Erythroblast (primary cell): ENCODE measurements around the gene ZNHIT1.
"Not testable (repeated sequence)": the region's sequence is repeated elsewhere in the genome, so short reads cannot be mapped to it uniquely, and the experiment has no call there.

Source experiments
- DNase-seq, 2 experiments: peaks; one replicate each; lab custom pipeline; 2025; lab: John Stamatoyannopoulos, UW
- GATA1 ChIP-seq: IDR thresholded peaks from 2 replicates; pipeline ENCODE4 v1.6.1; 2011; ENCODE audit warnings: low read depth, mild to moderate bottlenecking, control low read depth, low read length, moderate library complexity
- POLR2A ChIP-seq: IDR thresholded peaks from 2 replicates; pipeline ENCODE4 v1.6.1; 2011; ENCODE audit warnings: mild to moderate bottlenecking, low read length

ZNHIT1 gene

GRCh38 chr7:101177644-101178043 is 40.3 kb upstream of the ZNHIT1 start:
- DNase-seq: no peak
- TF ChIP-seq POLR2A (no peak), GATA1 (no peak)

GRCh38 chr7:101179117-101179516 is 38.8 kb upstream of the ZNHIT1 start:
- TF ChIP-seq GATA1 (no peak), POLR2A (no peak)
- no peak for DNase-seq

- no peak for TF ChIP-seq POLR2A
- TF ChIP-seq GATA1: no peak
- no peak for DNase-seq
Observed at GRCh38 chr7:101179713-101180112, 38.3 kb upstream of the ZNHIT1 start.

GRCh38 chr7:101180130-101180755 is 37.7 kb upstream of the ZNHIT1 start, which contains the start of gene NAT16:
NAT16 (minus strand) TSS chr7:101180293; CDS start chr7:101174807, 5,486 bp downstream.
- TF ChIP-seq POLR2A (no peak), GATA1 (no peak)
- no peak for DNase-seq

- no peak for TF ChIP-seq POLR2A
- TF ChIP-seq GATA1: no peak
- DNase-seq: no peak
Observed at GRCh38 chr7:101185258-101185839, 32.6 kb upstream of the ZNHIT1 start.

- no peak for DNase-seq
- TF ChIP-seq POLR2A: no peak
- no peak for TF ChIP-seq GATA1
Observed at GRCh38 chr7:101186194-101186593, 31.8 kb upstream of the ZNHIT1 start.

GRCh38 chr7:101186844-101187428 is 31.0 kb upstream of the ZNHIT1 start:
- TF ChIP-seq GATA1: no peak
- no peak for TF ChIP-seq POLR2A
- no peak for DNase-seq

GRCh38 chr7:101189109-101189508 is 28.9 kb upstream of the ZNHIT1 start:
- no peak for TF ChIP-seq GATA1
- TF ChIP-seq POLR2A: no peak
- no peak for DNase-seq

GRCh38 chr7:101195884-101196283 is 22.1 kb upstream of the ZNHIT1 start:
- DNase-seq: no peak
- TF ChIP-seq GATA1 (no peak), POLR2A (no peak)

GRCh38 chr7:101197991-101198390 is 20.0 kb upstream of the ZNHIT1 start:
- no peak for TF ChIP-seq GATA1
- no peak for TF ChIP-seq POLR2A
- no peak for DNase-seq

- TF ChIP-seq GATA1 (no peak), POLR2A (no peak)
- DNase-seq: no peak
Observed at GRCh38 chr7:101198476-101198875, 19.5 kb upstream of the ZNHIT1 start.

- not testable (repeated sequence) for DNase-seq
Observed at GRCh38 chr7:101199522-101199921, 18.4 kb upstream of the ZNHIT1 start.

- no peak for TF ChIP-seq GATA1
- TF ChIP-seq POLR2A: no peak
- DNase-seq: no peak
Observed at GRCh38 chr7:101200504-101200861, 17.5 kb upstream of the ZNHIT1 start.

GRCh38 chr7:101200862-101201599 is 16.9 kb upstream of the ZNHIT1 start, which contains the start of gene MOGAT3:
MOGAT3 (minus strand) TSS chr7:101201036; CDS start chr7:101200854, 182 bp downstream.
- DNase-seq: no peak
- TF ChIP-seq POLR2A (no peak), GATA1 (no peak)
